Measurements from ENCODE around the gene WDR64. TPM values are rescaled to one million over a fixed set of nuclear protein-coding genes. Genes with fewer than 3 reads are reported as not detected.

WDR64 gene
- total RNA-seq, 1 experiment from 2014 or later: not detected

DNA sequence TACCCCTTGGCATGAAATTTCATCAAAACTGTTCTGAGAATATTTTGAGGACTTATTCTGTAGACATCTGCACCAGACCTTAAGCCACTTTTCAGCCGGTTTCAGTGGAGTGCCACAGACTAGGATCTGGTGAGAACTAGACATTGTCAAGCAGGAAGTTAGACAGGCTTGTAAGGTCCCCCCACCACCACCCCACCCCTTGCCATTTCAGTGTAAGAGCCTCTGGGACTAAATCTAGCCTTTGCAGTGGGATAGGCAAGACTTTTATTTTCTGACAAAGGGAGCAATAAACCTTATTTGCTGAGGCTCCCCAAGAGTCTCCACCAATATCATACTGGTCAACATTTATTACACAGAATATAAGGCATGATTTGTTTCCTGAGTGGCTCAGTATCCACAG, 118.0 kb downstream of the WDR64 start:
- H3K9ac ChIP-seq (ENCODE audit: low read length): no peak overlapping the region
- ChIA-PET POLR2A (ENCODE audit: unreplicated experiment) (no interaction called here), CTCF (no interaction called here)
- TF ChIP-seq EZH2phosphoT487 (IDR thresholded peaks at IDR 0.05; ENCODE audit: borderline replicate concordance, low read length) (no peak), EZH2 (IDR thresholded peaks at IDR 0.05; ENCODE audit: low read length, unreplicated experiment) (no peak)
- TF ChIP-seq, protein P1, sequence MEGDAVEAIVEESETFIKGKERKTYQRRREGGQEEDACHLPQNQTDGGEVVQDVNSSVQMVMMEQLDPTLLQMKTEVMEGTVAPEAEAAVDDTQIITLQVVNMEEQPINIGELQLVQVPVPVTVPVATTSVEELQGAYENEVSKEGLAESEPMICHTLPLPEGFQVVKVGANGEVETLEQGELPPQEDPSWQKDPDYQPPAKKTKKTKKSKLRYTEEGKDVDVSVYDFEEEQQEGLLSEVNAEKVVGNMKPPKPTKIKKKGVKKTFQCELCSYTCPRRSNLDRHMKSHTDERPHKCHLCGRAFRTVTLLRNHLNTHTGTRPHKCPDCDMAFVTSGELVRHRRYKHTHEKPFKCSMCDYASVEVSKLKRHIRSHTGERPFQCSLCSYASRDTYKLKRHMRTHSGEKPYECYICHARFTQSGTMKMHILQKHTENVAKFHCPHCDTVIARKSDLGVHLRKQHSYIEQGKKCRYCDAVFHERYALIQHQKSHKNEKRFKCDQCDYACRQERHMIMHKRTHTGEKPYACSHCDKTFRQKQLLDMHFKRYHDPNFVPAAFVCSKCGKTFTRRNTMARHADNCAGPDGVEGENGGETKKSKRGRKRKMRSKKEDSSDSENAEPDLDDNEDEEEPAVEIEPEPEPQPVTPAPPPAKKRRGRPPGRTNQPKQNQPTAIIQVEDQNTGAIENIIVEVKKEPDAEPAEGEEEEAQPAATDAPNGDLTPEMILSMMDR (conservative IDR thresholded peaks at IDR 0.05; ENCODE audit: low read depth, low read length): no peak
- H3K27ac ChIP-seq (ENCODE audit: low read length): no peak overlapping the region
- no peaks in the 10 kb centered on the region for H3K9me2 ChIP-seq (replicated peaks; ENCODE audit: low read length)
- H3K4me2 ChIP-seq (ENCODE audit: low read length): no peak overlapping the region
- no peak overlapping the region for H3K4me3 ChIP-seq (ENCODE audit: low read length)
- no peaks in the 10 kb centered on the region for H3K79me2 ChIP-seq (ENCODE audit: low read length)
- H3F3A ChIP-seq (ENCODE audit: low read length, unreplicated experiment): no peaks in the 10 kb centered on the region
- H3K9me3 ChIP-seq (ENCODE audit: low read length): no peaks in the 10 kb centered on the region
- no peaks in the 10 kb centered on the region for H3K36me3 ChIP-seq (ENCODE audit: low read depth, low read length)
- BruUV-seq (replicated peaks): no TSS peak
- no peaks in the 10 kb centered on the region for H4K20me1 ChIP-seq (ENCODE audit: low read length)
- no peaks in the 10 kb centered on the region for H3K27me3 ChIP-seq (ENCODE audit: low read length)
- no peak overlapping the region for H2AFZ ChIP-seq (ENCODE audit: low read length)
- ATAC-seq: no peak
- no peak for DNase-seq
- no peaks in the 10 kb centered on the region for H3K4me1 ChIP-seq (ENCODE audit: insufficient read depth, low read length)
- intact Hi-C loops (cut with micrococcal nuclease): no loop called here

GRCh38 chr1:241771117-241771516, 119.0 kb downstream of the WDR64 start:
- Histone ChIP-seq H3K9ac (ENCODE audit: low read length) (no peak overlapping the region), H3K4me3 (ENCODE audit: low read length) (no peak overlapping the region), H3K27ac (ENCODE audit: low read length) (no peak overlapping the region), H3K36me3 (ENCODE audit: low read depth, low read length) (no peaks in the 10 kb centered on the region), H3F3A (ENCODE audit: low read length, unreplicated experiment) (no peaks in the 10 kb centered on the region), H3K4me1 (ENCODE audit: insufficient read depth, low read length) (no peaks in the 10 kb centered on the region), H3K27me3 (ENCODE audit: low read length) (no peaks in the 10 kb centered on the region), H3K9me3 (ENCODE audit: low read length) (no peaks in the 10 kb centered on the region), H3K79me2 (ENCODE audit: low read length) (no peaks in the 10 kb centered on the region), H2AFZ (ENCODE audit: low read length) (no peak overlapping the region), H3K9me2 (replicated peaks; ENCODE audit: low read length) (no peaks in the 10 kb centered on the region), H4K20me1 (ENCODE audit: low read length) (no peaks in the 10 kb centered on the region), H3K4me2 (ENCODE audit: low read length) (no peak overlapping the region)
- ATAC-seq (no peak), DNase-seq (no peak)
- intact Hi-C loops (cut with micrococcal nuclease): no loop called here
- TF ChIP-seq, protein P1 (conservative IDR thresholded peaks at IDR 0.05; ENCODE audit: low read depth, low read length): no peak
- no peak for TF ChIP-seq EZH2 (IDR thresholded peaks at IDR 0.05; ENCODE audit: low read length, unreplicated experiment)
- no peak for TF ChIP-seq EZH2phosphoT487 (IDR thresholded peaks at IDR 0.05; ENCODE audit: borderline replicate concordance, low read length)
- POLR2A ChIA-PET (ENCODE audit: unreplicated experiment): no interaction called here
- no TSS peak for BruUV-seq (replicated peaks)
- CTCF ChIA-PET: no interaction called here

GRCh38 chr1:241772932-241773500, 120.9 kb downstream of the WDR64 start:
- Histone ChIP-seq H3K36me3 (ENCODE audit: low read depth, low read length) (no peaks in the 10 kb centered on the region), H3K27me3 (ENCODE audit: low read length) (no peaks in the 10 kb centered on the region), H3K4me1 (ENCODE audit: insufficient read depth, low read length) (no peaks in the 10 kb centered on the region), H3K4me3 (ENCODE audit: low read length) (no peak overlapping the region), H3K9me2 (replicated peaks; ENCODE audit: low read length) (no peaks in the 10 kb centered on the region), H3K27ac (ENCODE audit: low read length) (no peak overlapping the region), H3K4me2 (ENCODE audit: low read length) (no peak overlapping the region), H3K9me3 (ENCODE audit: low read length) (no peaks in the 10 kb centered on the region), H4K20me1 (ENCODE audit: low read length) (no peaks in the 10 kb centered on the region), H2AFZ (ENCODE audit: low read length) (no peak overlapping the region), H3K79me2 (ENCODE audit: low read length) (no peaks in the 10 kb centered on the region), H3K9ac (ENCODE audit: low read length) (no peak overlapping the region), H3F3A (ENCODE audit: low read length, unreplicated experiment) (no peaks in the 10 kb centered on the region)
- ATAC-seq (no peak), DNase-seq (no peak)
- no TSS peak for BruUV-seq (replicated peaks)
- ChIA-PET POLR2A (ENCODE audit: unreplicated experiment) (interaction anchor here (0.6 kb wide), 1 partner anchor 245 kb away, joined by 3 read pairs; no protein-coding TSS in a partner anchor), CTCF (no interaction called here)
- TF ChIP-seq EZH2 (IDR thresholded peaks at IDR 0.05; ENCODE audit: low read length, unreplicated experiment): no peak
- intact Hi-C loops (cut with micrococcal nuclease): no loop called here
